ENCODE measurements around the gene SLC12A3.

DNA sequence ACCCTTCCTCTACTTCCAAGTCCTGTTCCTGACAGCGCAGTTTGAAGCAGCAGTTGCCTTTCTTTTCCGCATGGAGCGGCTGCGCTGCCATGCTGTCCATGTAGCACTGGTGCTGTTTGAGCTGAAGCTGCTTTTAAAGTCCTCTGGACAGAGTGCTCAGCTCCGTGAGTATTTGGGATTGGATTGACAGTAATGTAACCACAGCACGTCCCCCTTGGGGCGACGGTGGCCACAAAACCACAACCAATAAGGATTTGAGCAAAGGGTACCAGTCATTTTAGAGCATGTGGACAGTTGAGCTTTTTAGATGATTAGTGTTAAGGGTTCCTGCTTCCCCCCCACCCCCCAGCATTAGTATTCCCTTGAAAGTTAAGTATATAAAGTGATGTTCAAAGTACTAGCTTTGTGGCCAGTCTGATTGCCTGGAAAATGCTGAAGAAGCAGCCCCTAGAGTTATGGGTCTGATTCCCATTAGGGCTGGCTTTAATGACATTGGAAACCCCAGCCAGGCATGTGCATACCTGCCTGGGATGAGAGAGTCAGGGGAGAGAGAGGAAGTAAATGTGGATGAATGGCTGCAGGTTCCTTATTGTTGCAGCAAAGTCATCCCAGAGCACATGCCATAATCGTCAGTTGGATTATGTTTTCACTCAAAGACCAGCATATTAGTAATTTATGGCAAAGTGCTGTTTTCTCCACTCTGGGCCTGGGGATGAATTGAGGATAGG, 31.6 kb upstream of the SLC12A3 start:
- TF ChIP-seq, protein P1, sequence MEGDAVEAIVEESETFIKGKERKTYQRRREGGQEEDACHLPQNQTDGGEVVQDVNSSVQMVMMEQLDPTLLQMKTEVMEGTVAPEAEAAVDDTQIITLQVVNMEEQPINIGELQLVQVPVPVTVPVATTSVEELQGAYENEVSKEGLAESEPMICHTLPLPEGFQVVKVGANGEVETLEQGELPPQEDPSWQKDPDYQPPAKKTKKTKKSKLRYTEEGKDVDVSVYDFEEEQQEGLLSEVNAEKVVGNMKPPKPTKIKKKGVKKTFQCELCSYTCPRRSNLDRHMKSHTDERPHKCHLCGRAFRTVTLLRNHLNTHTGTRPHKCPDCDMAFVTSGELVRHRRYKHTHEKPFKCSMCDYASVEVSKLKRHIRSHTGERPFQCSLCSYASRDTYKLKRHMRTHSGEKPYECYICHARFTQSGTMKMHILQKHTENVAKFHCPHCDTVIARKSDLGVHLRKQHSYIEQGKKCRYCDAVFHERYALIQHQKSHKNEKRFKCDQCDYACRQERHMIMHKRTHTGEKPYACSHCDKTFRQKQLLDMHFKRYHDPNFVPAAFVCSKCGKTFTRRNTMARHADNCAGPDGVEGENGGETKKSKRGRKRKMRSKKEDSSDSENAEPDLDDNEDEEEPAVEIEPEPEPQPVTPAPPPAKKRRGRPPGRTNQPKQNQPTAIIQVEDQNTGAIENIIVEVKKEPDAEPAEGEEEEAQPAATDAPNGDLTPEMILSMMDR (IDR thresholded peaks at IDR 0.05) = no peak
- no peak for TF ChIP-seq POLR2A (IDR thresholded peaks at IDR 0.05)

Data from adrenal gland (tissue), 5 donors.